Stomach (tissue), 4 donors: ENCODE data around the gene BTBD17.

Source experiments
- POLR2A ChIP-seq, 4 donors: fragments of 450-650 bp; IDR thresholded peaks; one replicate each; pipeline ENCODE4 v1.6.1; 2016; ENCODE audit warnings: antibody characterized with exemption in 4 of 4, control low read depth in 2 of 4, mild to moderate bottlenecking in 1 of 4, moderate library complexity in 1 of 4
- POLR2AphosphoS5 ChIP-seq, 3 donors: sonication (generic); formaldehyde crosslinking; IDR thresholded peaks; one replicate each; pipeline ENCODE4 v1.6.1; 2016; ENCODE audit warnings: antibody characterized with exemption in 3 of 3
- TF ChIP-seq, protein P1 (sequence below), 7 experiments: fragments of 450-650 bp in 4 of 7; fragments of 200-600 bp in 3 of 7; sonication (generic) in 3 of 7; IDR thresholded peaks; one replicate each; pipeline ENCODE4 v1.5.1; 2016 to 2019; ENCODE audit warnings: antibody characterized with exemption in 7 of 7, control low read depth in 2 of 7, mild to moderate bottlenecking in 1 of 7

DNA sequence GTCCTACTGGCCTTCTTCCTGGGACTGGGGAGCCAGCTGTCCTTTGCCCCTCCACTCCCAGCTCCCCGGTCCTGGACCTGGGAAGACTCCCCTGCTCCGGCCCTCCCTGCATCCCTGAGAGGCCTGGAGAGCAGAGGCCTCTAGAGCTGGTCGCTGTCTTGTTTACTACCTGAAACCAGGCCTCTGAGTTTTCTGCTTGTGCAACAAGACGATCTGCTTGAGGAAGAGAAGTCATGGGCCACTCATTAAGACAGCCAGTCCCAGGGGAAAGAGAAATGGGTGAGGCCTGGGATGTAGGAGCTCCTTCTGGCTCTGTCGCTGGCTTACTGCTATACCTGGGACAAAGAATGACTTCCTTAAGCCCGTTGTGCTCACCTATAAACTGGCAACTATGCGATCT lies 40.4 kb upstream of the BTBD17 start:
- TF ChIP-seq POLR2AphosphoS5 (IDR thresholded peaks at IDR 0.05) = no peak
- TF ChIP-seq, protein P1, sequence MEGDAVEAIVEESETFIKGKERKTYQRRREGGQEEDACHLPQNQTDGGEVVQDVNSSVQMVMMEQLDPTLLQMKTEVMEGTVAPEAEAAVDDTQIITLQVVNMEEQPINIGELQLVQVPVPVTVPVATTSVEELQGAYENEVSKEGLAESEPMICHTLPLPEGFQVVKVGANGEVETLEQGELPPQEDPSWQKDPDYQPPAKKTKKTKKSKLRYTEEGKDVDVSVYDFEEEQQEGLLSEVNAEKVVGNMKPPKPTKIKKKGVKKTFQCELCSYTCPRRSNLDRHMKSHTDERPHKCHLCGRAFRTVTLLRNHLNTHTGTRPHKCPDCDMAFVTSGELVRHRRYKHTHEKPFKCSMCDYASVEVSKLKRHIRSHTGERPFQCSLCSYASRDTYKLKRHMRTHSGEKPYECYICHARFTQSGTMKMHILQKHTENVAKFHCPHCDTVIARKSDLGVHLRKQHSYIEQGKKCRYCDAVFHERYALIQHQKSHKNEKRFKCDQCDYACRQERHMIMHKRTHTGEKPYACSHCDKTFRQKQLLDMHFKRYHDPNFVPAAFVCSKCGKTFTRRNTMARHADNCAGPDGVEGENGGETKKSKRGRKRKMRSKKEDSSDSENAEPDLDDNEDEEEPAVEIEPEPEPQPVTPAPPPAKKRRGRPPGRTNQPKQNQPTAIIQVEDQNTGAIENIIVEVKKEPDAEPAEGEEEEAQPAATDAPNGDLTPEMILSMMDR (IDR thresholded peaks at IDR 0.05) = no peak
- no peak for TF ChIP-seq POLR2A (IDR thresholded peaks at IDR 0.05)
